ENCODE results near the gene HAUS7.
"Not testable (repeated sequence)": the region's sequence is repeated elsewhere in the genome, so short reads cannot be mapped to it uniquely, and the experiment has no call there.

Gene HAUS7

GRCh38 chrX:153408871-153409351 lies 61.5 kb downstream of the HAUS7 start:
- DNase-seq (ENCODE audit: low read depth), result no peak

GRCh38 chrX:153408221-153408721 lies 62.1 kb downstream of the HAUS7 start:
- no peak for DNase-seq (ENCODE audit: low read depth)

GRCh38 chrX:153407736-153408135 lies 62.6 kb downstream of the HAUS7 start:
- DNase-seq (ENCODE audit: low read depth), result no peak

GRCh38 chrX:153406903-153407302 lies 63.5 kb downstream of the HAUS7 start:
- DNase-seq (ENCODE audit: low read depth), result no peak

GRCh38 chrX:153406011-153406410 lies 64.4 kb downstream of the HAUS7 start:
- no peak for DNase-seq (ENCODE audit: low read depth)

- no peak for DNase-seq (ENCODE audit: low read depth)
These were observed 65.0 kb downstream of the HAUS7 start for GRCh38 chrX:153405426-153405825.

- DNase-seq (ENCODE audit: low read depth), result not testable (repeated sequence)
These were observed 66.0 kb downstream of the HAUS7 start for GRCh38 chrX:153404333-153404732.

- no peak for DNase-seq (ENCODE audit: low read depth)
These were observed 69.1 kb downstream of the HAUS7 start, which contains the start of gene PNMA6E for GRCh38 chrX:153401133-153401764. TSS of gene PNMA6E (minus strand) at chrX:153401350. CDS start at chrX:153398849, 2,501 bp downstream.

- peak; percentile 19 for DNase-seq (ENCODE audit: low read depth)
These were observed 69.9 kb downstream of the HAUS7 start for GRCh38 chrX:153400146-153401132.

- DNase-seq (ENCODE audit: low read depth), result no peak
These were observed 72.0 kb downstream of the HAUS7 start for GRCh38 chrX:153398275-153398960.
